ENCODE measurements around the gene TOR3A. TPM values are rescaled to one million over a fixed set of nuclear protein-coding genes. Genes with fewer than 3 reads are reported as not detected.

The TOR3A gene
- total RNA-seq, 1 donor from 2014 or later: 8.2 TPM

Other genes with a start within 250 kb of the TOR3A start
- gene ANGPTL1, start 211.0 kb upstream of the TOR3A start, total RNA-seq (ENCODE audit: unreplicated experiment): not detected
- gene FAM20B, start 56.2 kb upstream of the TOR3A start, total RNA-seq (ENCODE audit: unreplicated experiment): 39.3 TPM
- 24.7 TPM for gene ABL2, start 147.6 kb downstream of the TOR3A start, total RNA-seq (ENCODE audit: unreplicated experiment)
- 5.9 TPM for gene SOAT1, start 211.7 kb downstream of the TOR3A start, total RNA-seq (ENCODE audit: unreplicated experiment)